Mesenteric fat pad (tissue), 1 donor: Measurements from ENCODE around the gene KASH5. TPM values are rescaled to one million over a fixed set of nuclear protein-coding genes. Genes with fewer than 3 reads are reported as not detected.

ENCODE experiments used
- DNase-seq: peaks from one replicate; pipeline ENCODE4 v3.0.0-alpha.2; 2020; ENCODE audit warnings: low spot score
- total RNA-seq: library from RNA; stranded (reverse); fragmentation: NEBNext Ultra II Directional; extraction: Animal tissue kit (Norgen Biotek cat#: 25700); gene quantifications from one replicate; pipeline ENCODE4 v1.2.1, GENCODE V29; 2021
- donor health status: DM: yes; HTN: yes; CAD: no.

KASH5 gene
- total RNA-seq, 1 donor from 2014 or later = not detected

DNA sequence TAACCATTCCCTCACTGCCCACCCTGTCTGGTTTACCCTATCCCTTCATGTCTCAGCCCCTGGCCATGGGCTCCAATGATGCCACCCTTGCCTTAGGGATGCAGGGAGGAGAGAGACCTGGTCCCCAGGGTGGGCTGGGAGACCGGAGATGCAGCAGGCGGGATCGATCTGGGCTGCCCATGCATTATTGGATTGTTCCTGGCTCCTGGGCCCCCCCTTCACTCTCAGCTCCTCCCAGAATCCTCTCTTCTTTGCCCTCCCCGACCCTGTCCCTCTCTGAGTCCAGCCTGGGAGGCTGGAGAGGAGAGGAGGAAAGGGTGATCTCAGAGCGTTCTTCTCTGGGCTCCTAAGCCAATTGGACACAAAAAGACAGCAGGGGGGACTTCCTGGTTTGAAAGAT lies 5.8 kb downstream of the KASH5 start:
- DNase-seq = no peak

DNA sequence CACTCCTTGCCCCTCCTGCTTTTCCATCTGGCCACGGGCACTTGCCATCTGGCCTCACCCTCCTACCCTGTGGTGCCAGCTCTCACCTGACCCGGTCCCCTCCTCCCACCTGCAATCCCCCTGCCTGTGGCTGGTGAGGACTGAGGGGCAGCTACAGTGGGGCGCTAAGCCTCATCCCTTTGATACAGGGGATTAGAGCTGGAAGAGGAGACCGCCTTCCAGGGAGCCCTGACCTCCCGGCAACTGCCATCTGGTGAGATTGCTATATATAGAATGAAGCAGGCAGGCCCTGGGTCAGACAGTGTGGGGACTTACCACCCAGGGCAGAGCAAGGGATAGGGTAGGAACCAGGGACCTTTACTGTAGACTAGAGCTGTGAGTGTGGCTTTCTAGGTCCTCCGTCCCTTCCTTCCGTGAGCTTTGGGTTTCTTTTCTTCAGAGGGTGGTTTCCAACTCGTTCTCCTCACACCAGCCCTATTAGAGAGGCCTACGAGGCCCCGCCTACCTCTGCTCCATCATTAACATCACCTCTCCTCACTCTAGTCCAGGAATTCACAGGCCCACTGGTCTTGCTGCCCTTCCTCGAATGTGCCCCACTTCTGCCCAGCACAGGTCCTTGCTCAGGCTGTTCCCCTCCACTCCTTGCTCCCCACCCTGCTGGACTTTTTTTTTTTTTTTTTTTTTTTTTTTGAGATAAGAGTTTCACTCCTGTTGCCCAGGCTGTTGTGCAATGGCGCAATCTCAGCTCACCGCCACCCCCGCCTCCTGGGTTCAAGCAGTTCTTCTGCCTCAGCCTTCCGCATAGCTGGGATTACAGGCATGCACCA lies 7.7 kb downstream of the KASH5 start:
- DNase-seq = no peak

DNA sequence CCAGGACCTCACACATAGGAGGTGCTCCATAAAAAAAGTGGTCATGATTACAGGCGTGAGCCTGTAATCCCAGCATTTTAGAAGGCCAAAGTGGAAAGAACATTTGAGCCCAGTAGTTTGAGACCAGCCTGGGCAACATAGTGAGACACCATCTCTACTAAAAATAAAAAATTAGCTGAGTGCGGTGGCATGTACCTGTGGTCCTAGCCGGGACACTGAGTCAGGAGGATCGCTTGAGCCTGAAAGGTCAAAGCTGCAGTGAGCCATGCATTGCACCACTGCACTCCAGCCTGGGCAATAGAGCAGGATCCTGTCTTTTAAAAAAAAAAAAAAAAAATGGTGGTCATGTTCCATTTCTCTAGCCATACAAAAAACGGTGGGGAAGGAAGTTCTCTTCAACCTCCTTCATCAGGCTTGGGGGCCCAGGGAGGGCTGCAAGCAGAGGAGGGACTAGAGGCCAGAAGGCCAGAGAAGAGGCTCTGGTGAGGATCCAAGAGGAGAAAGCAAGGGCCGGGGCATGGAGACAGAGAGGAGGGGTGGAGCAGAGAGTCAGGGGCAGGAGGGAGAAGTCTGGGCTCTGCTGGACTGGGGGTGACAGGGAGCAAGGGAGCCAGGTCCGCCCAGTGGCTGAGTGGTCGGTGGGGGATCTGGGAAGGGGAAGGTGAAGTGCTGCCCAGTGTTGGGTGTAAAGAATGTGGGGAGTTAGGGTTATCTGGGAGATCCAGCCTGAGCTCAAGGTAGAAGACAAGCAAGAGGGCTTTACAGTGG lies 8.9 kb downstream of the KASH5 start:
- no peak for DNase-seq

DNA sequence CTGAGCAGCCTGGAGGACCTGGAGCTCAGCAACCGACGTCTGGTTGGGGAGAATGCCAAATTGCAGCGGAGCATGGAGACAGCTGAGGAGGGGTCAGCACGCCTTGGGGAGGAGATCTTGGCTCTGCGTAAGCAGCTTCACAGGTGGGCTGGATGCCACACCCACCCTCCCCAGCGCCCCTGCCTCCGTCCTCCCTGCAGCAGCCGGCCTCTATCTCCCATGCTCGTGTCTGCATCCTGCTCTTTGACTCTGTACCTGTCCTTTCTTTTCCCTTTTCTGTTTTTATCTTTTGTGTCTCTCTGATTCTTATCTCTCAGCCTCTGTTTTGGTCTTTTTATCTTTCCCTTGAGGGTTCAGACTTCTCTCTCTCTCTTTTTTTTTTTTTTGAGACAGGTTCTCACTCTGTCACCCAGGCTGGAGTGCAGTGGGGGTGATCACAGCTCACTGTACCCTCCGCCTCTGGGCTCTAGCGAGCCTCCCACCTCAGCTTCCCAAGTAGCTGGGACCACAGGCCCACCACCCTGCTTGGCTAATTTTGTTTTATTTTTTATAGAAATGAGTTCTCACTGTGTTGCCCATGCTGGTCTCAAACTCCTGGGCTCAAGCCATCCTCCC lies 10.1 kb downstream of the KASH5 start:
- no peak for DNase-seq

DNA sequence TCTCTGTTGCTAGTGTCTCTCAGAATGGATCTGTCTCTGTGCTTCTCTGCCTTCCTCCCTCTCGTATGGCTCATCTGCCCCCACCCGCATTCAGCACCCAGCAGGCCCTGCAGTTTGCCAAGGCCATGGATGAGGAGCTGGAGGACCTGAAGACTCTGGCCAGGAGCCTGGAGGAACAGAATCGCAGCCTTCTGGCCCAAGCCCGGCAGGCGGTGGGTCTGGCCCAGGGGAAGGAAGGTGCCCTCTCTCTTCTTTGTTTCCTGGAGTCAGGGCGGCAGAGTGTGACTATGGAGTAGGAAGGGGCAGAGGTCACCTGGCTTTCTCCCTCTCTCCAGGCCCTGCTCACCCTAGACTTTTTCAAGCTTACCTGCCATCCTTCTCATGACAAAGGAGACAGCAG lies 10.9 kb downstream of the KASH5 start:
- DNase-seq = no peak

DNA sequence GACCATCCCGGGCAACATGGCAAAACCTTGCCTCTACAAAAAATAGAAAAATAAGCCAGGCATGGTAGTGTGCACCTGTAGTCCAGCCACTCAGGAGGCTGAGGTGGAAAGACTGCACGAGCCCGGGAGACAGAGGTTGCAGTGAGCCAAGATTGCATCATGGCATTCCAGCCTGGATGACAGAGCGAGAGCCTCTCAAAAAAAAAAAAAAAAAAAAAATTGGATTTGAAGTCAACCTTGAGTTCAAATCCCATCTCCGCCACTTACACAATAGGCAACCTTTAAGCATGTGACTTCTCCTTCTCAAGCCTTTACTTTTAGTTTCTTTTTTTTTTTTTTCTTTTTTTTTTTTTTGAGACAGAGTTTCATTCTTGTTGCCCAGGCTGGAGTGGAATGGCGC lies 12.0 kb downstream of the KASH5 start:
- DNase-seq = no peak

DNA sequence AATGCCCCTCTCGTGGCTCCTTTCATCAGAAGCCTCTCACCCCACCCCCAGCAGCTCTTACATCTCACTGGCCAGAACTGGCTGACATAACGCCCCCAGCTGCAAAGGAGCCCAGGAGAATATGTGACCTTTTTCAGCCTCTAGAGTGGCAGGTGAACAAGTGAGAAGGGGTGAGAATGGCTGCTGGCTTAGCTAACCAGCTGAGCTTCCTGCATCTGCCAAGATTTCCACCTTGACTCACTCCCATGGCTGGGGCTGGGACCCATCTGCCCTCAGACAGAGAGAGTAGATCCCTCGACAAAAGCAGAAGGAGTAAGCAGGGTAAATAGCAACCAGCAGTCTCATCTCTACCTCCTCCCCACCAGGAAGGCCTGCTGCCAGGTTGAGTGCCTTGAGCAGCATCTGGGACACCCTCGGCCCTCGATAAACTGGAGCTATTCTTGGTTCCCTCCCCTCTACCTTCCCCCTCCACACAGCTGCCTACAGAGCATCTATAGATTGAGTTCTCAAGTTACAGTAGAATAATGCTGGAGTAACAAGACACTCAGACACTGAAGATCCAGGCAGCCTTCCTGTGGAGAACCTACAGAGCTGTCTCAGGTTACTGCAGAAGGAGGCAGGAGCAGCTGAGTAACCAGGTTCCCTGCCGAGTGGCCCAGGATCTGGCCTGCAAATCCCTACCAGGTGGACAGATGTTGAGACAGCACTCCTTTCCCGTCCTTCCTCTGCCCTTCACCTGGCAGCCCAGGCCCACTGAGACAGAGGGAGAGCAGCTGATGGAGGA lies 15.5 kb downstream of the KASH5 start:
- no peak for DNase-seq

DNA sequence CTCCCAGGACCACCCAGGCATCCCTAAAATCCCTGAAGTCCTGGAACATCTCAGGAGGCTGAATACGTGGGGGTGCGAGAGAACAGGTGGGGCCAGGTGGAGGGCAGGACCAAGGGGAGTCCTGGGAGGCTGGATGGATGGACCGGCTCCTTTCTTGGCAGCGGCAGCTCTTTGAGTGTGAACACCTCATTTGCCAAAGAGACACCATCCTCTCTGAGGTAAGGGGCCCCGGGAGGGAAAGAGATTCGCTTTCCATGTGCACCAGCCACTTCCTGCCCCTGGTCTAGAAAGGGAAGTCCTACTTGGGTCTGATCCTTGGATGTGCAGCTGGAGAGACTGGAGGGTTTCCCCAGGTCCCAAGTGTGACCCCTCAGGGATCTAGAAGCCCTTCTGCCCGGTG lies 19.0 kb downstream of the KASH5 start:
- no peak for DNase-seq

DNA sequence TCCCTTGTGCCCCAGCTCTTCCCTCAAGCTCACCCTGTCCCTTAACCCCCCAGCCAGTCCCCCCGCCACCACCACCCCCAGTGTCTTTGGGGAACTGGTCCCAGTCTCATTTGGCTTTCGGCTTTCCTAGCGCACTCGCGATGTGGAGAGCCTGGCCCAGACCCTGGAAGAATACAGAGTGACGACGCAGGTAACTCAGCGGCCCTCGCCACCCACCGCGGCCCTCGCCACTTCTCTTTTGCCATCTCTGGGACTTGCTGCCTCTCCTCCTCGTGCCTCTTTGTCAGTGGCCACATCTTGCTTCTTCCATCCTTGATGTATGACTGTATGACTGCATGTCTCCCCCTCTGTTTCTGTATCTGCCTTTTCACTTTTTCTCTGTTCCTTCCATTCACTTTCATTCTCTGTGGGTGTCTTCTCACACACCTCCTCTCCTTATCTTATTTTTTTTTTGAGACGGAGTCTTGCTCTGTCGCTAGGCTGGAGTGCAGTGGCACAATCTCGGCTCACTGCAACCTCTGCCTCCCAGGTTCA lies 19.5 kb downstream of the KASH5 start:
- DNase-seq = no peak

DNA sequence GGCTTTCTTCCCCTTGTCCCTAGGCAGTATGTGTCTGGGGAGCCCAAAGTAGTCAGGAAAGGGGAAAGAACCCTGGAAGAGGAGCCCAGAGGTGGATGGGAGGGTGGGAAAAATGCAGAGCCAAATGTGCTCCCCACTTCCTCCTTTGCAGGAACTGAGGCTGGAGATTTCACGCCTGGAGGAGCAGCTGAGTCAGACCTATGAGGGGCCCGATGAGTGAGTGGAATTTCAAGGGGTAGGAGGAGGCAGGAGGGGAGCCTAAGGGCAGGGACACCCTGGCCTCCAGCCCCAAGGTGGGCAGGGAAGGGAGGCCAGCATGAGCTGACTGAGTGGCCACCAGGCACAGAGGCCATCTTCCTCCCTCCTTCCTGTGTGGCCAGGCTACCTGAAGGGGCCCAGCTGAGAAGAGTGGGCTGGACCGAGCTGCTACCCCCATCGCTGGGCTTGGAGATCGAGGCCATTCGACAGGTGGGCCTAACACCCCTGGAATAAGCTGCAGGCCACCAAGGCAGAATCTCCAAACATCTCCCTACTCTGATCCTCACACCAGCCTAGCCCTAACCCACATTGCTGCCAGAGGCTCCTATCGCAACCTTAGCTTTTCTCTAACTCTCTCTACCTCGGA lies 20.9 kb downstream of the KASH5 start:
- no peak for DNase-seq

DNA sequence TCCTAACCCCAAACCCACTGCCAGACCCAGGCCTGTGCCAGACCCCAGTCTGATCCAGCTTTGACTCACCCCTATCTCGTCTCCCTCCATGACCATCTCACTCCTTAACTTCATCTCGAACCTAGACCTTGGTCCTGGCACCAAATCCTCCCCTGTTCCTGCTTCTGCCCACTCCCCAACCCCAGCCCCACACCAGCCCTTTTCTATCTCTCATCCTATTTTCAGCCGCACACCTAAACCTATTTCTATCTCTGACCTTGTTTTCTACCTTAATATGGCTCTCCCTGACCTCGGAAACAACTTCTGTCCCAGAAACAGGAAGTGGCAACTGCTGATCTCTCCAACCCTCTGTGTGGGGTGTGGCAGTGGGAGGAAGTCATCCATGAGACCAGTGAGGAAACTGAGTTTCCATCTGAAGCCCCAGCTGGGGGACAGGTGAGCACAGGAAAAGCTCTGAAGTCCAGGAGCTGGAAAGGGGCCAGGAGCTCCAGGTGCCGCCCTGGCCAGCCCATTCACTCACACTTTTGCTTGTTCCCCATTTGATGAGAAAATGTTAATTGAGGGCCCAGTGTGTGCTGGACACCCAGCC lies 21.5 kb downstream of the KASH5 start:
- no peak for DNase-seq

DNA sequence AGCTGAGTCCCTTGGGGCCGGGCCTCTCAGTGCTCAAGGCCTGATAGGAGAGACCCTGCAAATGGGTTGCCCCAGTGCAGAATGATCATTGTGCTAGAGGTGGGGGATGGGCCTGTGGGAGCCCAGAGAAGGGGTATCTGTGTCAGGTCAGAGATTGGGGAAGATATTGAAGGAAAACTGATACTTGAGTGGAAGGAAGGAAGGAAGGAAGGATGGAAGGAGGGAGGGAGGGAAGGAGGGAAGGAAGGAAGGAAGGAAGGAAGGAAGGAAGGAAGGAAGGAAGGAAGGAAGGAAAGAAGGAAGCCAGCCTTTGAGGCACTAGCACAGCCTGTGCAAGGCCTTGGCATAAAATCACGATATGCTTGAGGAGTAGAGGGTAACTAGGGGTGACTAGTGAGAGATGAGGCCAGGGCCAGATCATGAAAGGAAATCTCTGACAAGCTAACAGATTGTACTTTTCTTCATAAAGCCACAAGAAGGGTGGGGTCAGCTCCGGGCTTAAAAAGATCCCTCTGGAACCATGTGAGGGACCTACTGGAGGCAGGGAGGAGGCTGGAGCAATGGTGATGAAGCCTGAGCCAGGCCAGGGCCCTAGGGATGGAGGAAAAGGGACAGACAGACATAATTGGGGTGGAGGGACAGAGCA lies 23.8 kb downstream of the KASH5 start:
- no peak for DNase-seq

DNA sequence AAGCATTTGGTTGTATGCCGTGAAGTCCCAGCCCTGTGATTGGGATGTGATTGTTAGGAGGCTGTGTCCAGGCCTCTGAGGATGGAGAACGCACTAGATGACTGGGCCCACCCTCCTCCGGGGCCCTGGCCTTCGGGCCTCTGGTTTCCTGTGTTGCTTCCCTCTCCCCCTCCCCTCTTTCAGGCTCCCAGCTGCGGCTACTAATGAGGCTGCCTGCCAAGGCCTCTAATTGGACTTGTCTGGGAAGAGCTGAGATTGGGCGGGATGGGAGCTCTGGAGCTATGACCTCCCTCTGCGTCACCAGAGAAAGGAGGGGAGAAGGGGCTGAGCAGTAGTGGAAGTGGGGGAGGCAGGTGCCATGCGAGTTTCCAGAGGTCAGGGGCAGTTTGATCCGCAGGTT lies 25.3 kb downstream of the KASH5 start:
- DNase-seq = no peak

DNA sequence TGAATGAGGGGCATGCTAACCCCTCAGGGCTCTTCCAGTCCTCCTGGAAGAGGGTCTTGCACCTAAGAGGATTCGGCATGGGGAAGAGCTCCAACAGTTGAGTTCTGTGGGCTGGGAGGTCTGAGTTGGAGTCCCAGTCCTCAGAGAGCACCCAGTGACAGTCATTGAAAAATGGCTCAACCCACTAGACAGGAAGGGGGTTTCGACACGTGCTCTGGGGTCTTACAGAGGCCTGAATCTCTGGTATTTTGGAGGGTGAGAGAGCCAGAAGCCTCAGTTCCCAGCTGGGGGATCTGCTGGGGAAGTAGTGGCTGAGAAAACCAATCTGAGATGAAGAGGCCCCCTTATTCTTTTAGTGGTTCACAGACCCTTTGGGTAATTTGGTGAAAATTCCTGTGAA lies 26.2 kb downstream of the KASH5 start:
- DNase-seq = no peak

DNA sequence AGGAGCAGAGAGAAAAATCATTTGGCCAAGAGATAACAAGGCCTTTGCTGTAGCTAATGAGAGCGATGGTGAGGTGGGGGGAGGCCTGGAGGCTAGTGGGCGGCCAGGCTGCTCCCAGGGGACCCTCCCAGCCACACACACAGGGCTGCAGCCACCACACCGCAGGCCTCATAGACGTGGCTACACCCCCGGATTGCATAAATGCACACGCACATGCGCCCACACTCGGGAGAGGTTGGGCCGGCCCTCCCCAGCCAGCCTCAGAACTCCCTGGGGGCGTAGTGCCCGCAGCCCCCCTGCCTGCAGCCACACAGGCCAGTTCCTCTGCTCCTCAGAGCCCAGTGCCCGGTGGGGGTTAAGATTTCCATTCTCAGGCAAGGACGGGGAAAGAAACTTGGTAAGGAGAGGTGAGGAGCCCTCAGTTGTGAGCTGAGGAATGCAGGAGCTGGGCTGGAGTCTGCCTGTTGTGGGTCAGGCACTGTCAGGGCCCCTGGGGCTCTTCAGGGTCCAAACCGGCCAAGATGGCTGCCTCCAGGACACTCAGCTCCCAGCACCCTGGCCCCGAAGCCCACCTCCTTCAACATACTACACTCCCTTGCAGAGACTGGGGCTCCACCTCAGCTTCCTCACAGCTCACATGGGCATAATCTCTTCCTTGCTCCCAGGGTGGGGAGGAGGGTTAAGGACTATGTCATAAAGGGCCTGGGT lies 27.2 kb downstream of the KASH5 start:
- DNase-seq = no peak

DNA sequence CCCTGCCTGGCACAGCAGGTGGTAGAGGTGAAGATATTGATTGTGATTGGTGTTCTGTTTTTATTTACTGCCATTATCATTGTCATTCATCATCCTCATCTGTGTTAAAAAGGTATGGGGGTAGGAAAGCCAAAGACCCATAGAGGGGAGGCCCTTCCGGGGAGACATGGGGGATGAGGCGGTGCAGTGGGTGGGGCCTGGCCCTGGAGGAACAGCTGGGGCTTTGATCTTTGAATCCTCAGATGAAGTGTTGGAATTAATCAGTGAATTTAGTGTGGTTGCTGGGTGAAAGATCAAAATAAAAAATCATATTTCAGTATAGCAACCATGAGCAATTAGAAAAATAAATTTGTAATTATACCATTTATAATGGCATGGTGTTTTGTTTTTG lies 27.8 kb downstream of the KASH5 start:
- DNase-seq = no peak

DNA sequence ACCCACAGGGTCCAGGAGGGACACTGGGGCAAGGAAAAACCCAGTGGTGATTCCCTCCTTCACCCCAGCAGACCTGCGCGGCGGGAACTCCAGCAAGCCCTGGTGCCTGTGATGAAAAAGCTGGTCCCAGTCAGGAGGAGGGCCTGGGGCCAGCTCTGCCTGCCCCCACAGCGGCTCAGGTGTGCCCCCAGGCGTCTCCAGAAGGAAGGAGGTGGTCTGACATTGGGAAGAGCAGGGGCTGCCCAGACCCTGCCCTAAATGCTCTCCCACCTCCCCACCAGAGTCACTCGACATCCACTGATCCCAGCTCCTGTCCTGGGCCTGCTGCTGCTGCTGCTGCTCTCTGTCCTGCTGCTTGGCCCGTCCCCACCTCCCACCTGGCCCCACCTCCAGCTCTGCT lies 29.0 kb downstream of the KASH5 start:
- no peak for DNase-seq

DNA sequence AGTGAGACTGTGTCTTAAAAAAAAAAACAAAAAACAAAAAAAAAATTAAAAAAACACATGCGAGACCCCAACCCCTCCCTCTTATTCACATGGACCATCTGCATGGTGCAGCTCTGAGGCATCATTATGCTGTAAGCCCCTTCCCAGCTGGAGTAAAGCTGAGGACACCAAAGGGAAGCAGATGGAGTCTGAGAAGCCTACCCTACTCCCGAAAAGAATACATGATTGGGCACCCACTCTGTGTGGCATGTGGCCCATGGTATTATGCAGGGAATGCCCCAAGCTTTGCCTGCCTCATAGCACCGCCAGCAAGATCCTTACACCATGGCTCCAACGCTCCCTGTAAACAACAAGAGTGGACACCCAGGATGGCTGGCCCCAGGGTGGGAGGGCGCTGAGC lies 30.5 kb downstream of the KASH5 start:
- DNase-seq = no peak

DNA sequence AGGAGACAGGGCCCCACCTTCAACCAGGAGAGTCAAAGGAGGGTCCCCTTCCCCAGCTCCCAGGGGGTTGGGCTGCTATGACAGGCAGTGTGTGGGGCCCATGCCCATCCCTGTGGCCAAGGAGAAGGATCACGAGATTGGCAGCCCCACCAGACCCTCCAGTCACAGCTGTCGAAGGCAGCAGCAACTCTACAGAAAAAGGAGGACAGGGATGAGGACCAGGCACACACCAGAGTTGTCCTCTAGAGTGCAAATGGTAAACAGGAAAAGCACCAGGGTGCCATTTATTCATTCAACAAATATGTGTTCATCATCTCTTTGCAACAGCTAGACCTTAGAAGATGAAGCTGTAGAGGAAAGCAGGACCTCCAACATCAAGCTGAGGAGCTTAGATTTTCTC lies 31.1 kb downstream of the KASH5 start:
- no peak for DNase-seq
